GM12801 (cell line): Measurements from ENCODE around the gene GNPAT.

Experiments used
- CTCF ChIP-seq: IDR thresholded peaks from one replicate; pipeline ENCODE4 v1.5.1; 2011; ENCODE audit warnings: control low read depth; ENCODE audit not compliant: insufficient read length; ENCODE audit errors: extremely low read depth

GNPAT gene

DNA sequence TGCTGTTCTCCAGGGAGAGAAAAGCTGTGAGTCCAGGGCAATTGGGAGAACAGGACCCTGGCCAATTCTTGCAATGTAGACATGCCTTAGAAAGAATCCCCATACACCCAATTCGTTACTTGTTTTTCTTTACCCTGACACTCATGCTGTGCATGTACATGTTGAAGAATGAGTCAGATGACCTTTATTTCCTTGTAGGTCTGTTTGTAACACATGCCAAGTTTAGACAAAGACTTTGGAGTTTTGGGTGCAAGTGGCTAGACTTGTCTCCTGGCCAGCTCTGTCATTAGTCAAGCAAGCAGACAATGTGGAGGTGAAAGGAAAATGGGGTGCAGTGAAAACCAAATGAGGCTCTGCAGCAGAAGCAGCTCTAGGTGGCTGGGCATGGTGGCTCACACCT is 38.1 kb downstream of the GNPAT start:
- no peak for TF ChIP-seq CTCF

DNA sequence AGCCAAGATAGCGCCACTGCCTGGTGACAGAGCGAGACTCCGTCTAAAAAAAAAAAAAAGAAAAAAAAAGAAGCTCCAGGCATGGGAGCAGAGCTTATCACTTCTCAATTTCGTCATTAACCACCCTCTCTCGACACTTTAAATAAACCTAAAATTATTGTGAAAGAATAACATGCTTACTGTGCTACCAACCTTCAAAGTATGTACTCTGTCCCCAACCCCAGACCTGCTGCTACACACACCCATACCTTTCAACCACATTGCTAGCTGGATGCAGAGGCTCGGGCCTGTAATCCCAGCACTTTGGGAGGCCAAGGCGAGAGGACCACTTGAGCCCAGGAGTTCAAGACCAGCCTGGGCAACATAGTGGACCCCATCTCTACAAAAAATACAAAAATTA is 38.7 kb downstream of the GNPAT start:
- TF ChIP-seq CTCF: no peak

DNA sequence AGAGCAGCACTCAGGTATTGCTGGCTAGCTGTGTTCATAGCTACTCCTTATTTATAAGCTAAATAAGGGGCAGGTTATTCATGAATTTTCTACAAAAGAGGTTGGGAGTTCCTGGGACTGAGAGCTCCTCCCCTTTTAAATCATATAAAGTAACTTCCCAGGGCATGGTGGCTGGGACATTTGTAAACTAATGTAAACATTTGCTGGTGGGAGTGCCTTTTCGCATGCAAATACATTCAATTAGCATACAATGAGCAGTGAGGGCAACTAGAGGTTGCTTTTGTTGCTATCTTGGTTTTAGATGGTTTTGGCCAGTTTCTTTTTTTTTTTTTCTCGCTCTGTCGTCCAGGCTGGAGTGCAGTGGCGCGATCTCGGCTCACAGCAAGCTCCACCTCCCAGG is 43.4 kb downstream of the GNPAT start:
- no peak for TF ChIP-seq CTCF

- no peak for TF ChIP-seq CTCF
These were observed 45.6 kb downstream of the GNPAT start for GRCh38 chr1:231286603-231287002.

GRCh38 chr1:231295938-231296337 is 54.9 kb downstream of the GNPAT start:
- TF ChIP-seq CTCF: no peak

GRCh38 chr1:231301990-231302389 is 61.0 kb downstream of the GNPAT start:
- TF ChIP-seq CTCF: no peak

DNA sequence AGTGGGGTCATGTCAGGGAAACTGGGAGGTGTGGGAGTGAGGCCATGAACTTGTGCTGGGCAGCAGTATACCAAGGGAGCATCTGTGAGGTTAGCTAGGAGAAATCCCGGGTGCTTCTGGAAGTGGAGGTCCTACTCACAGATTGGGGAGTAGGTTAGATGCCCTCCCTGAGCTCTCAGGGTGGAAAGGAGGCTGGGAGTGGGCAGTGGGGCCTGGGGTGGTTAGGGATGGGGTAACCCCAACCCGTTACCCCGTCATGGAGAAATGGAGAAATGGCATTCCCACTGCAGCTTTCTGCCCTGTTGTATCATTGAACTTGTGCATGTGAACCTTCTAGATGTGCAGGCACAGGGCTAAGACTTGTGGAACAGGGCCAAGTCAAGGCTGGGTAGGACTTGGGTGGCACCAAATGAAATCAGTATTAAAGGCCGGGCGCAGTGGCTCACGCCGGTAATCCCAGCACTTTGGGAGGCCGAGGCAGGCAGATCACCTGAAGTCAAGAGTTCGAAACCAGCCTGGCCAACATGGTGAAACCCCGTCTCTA is 69.5 kb downstream of the GNPAT start:
- TF ChIP-seq CTCF: no peak

- TF ChIP-seq CTCF: no peak
These were observed 70.9 kb downstream of the GNPAT start for GRCh38 chr1:231311720-231312431.
